ENCODE measurements around the gene GRAMD2B.

GRCh38 chr5:126394211-126394788 is 28.9 kb upstream of the GRAMD2B start:
- TF ChIP-seq ZNF596 (tag by site-specific recombination; IDR thresholded peaks at IDR 0.05) (no peak), KLF1 (tag by site-specific recombination; IDR thresholded peaks at IDR 0.05) (no peak), ZNF549 (tag by site-specific recombination; IDR thresholded peaks at IDR 0.05) (no peak), HIC1 (tag by site-specific recombination; IDR thresholded peaks at IDR 0.05) (no peak), ZNF416 (tag by site-specific recombination; IDR thresholded peaks at IDR 0.05) (no peak), GLI2 (tag by site-specific recombination; IDR thresholded peaks at IDR 0.05; ENCODE audit: borderline replicate concordance, low read depth) (no peak), REST (tag by site-specific recombination; IDR thresholded peaks at IDR 0.05) (no peak), MEIS1 (CRISPR knock-in tag; IDR thresholded peaks at IDR 0.05; ENCODE audit: borderline replicate concordance) (no peak), PRDM1 (tag by site-specific recombination; IDR thresholded peaks at IDR 0.05) (no peak), CTCF (tag by site-specific recombination; IDR thresholded peaks at IDR 0.05) (no peak), ZNF138 (tag by site-specific recombination; IDR thresholded peaks at IDR 0.05; ENCODE audit: borderline replicate concordance) (no peak)

Measured in HEK293 (cell line).